ENCODE results near the gene NEDD1.

Gene NEDD1

GRCh38 chr12:97003276-97003675 lies 96.2 kb downstream of the NEDD1 start:
- in situ Hi-C loops (cut with HindIII; ENCODE audit: low sequenced_read_pairs): no loop called here
